Mammary epithelial cell (primary cell): ENCODE data around the gene USB1.

ENCODE experiments used
- CTCF ChIP-seq, 2 donors: IDR thresholded peaks in 1 of 2; conservative IDR thresholded peaks in 1 of 2; 2 replicates each; pipeline ENCODE4 v1.5.1; 2011 to 2012; ENCODE audit warnings: inconsistent platforms in 2 of 2, low read length in 2 of 2, mild to moderate bottlenecking in 2 of 2, control low read depth in 1 of 2, low read depth in 1 of 2; ENCODE audit not compliant: insufficient read depth in 1 of 2; ENCODE audit errors: extremely low read depth in 1 of 2
- EZH2 ChIP-seq: IDR thresholded peaks from 2 replicates; pipeline ENCODE4 v1.6.1; 2012; ENCODE audit warnings: low read length, inconsistent platforms, borderline replicate concordance

DNA sequence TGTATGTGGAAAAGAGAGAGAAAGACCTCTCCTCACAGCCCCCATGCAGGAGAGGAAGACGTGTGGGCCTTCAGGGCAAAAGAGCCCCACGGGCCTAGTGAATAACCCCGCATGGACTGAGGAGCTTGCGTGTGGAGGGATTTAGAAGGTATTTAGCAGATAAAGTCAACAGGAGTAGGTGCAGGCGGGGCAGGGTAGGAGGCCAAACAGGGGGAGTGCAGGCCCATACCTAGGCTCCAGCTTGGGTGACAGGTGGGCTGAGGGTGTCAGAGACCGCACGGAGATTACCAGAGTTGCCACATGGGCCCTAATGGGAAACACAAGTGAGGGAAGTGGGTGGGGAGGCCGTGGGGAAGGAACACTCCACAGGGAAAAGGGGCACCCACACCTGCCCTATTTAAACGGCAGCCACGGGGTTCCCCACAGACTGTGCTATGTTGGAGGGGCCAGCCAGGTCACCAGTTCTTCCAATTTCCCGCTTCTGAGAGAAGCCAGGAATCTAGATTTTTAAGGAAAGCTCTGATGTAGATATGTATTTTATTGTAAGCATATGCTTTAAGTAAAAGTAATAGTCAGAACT, 22.1 kb upstream of the USB1 start:
- TF ChIP-seq EZH2 (no peak), CTCF (conservative IDR thresholded peaks at IDR 0.05 in 1 of 2, IDR thresholded peaks at IDR 0.05 in 1 of 2; ENCODE audit: extremely low read depth in 1 of 2, insufficient read depth in 1 of 2, low read depth in 1 of 2, low read length in 2 of 2) (no peak)
